HFFc6 (cell line): Measurements from ENCODE around the gene MSGN1. TPM values are rescaled to one million over a fixed set of nuclear protein-coding genes. Genes with fewer than 3 reads are reported as not detected.
A peak's percentile ranks its signal among the peaks of the same experiment; 100 is the strongest.

Source experiments
- DNase-seq: peaks from one replicate; pipeline ENCODE4 v3.0.0-alpha.2; 2018
- H3K27ac Mint-ChIP-seq: 2 replicates; pipeline ENCODE4 v1.8.0; 2020; ENCODE audit warnings: mild to moderate bottlenecking, mixed read lengths
- H3K27me3 Mint-ChIP-seq: 2 replicates; pipeline ENCODE4 v1.8.0; 2021; ENCODE audit warnings: mild to moderate bottlenecking, moderate library complexity, mixed read lengths; ENCODE audit not compliant: insufficient read depth
- H3K36me3 Mint-ChIP-seq: 2 replicates; pipeline ENCODE4 v1.8.0; 2021; ENCODE audit warnings: low read depth, mixed read lengths
- H3K4me1 Mint-ChIP-seq: 2 replicates; pipeline ENCODE4 v1.8.0; 2020; ENCODE audit warnings: low read depth, mixed read lengths
- H3K4me3 Mint-ChIP-seq: 2 replicates; pipeline ENCODE4 v1.8.0; 2020; ENCODE audit warnings: mild to moderate bottlenecking, moderate library complexity, mixed read lengths
- H3K9me3 Mint-ChIP-seq: 2 replicates; pipeline ENCODE4 v1.8.0; 2020; ENCODE audit warnings: mild to moderate bottlenecking, mixed read lengths
- CTCF ChIP-seq: fragments of 200-600 bp; sonication (generic); IDR thresholded peaks from 2 replicates; pipeline ENCODE4 v1.5.0; 2021; ENCODE audit warnings: antibody characterized with exemption, mild to moderate bottlenecking
- total RNA-seq, 6 experiments: library from RNA; stranded (reverse); fragmentation: NEBNext Ultra II Directional; extraction: Animal tissue kit (Norgen Biotek cat#: 25700); gene quantifications; 2 replicates in 1 of 6; 3 replicates in 5 of 6; pipeline ENCODE4 v1.2.3, GENCODE V29; 2021

The MSGN1 gene
- total RNA-seq, 6 experiments from 2014 or later, result not detected

GRCh38 chr2:17827316-17827715 is 11.1 kb downstream of the MSGN1 start:
- H3K4me3 Mint-ChIP-seq, result no peak overlapping the region
- no peaks in the 10 kb centered on the region for H3K36me3 Mint-ChIP-seq
- DNase-seq, result no peak
- no peak overlapping the region for H3K27ac Mint-ChIP-seq
- no peaks in the 10 kb centered on the region for H3K4me1 Mint-ChIP-seq
- H3K9me3 Mint-ChIP-seq, result no peaks in the 10 kb centered on the region
- H3K27me3 Mint-ChIP-seq, result peaks cover 14% of the 10 kb centered on the region
- TF ChIP-seq CTCF, result no peak

GRCh38 chr2:17827785-17828184 is 11.5 kb downstream of the MSGN1 start:
- Mint-ChIP-seq H3K36me3 (no peaks in the 10 kb centered on the region), H3K27ac (no peak overlapping the region), H3K27me3 (peaks cover 14% of the 10 kb centered on the region), H3K4me1 (no peaks in the 10 kb centered on the region), H3K9me3 (no peaks in the 10 kb centered on the region), H3K4me3 (no peak overlapping the region)
- DNase-seq, result no peak
- no peak for TF ChIP-seq CTCF

GRCh38 chr2:17830053-17831034 is 14.1 kb downstream of the MSGN1 start:
- H3K27ac Mint-ChIP-seq, result no peak overlapping the region
- peak overlapping the region; percentile 30; the same call in 1 of the 2 replicates for H3K4me3 Mint-ChIP-seq
- no peaks in the 10 kb centered on the region for H3K4me1 Mint-ChIP-seq
- TF ChIP-seq CTCF, result peak; percentile 88
- DNase-seq, result peak; percentile 61
- H3K27me3 Mint-ChIP-seq, result peaks cover 13% of the 10 kb centered on the region
- H3K9me3 Mint-ChIP-seq, result no peaks in the 10 kb centered on the region
- no peaks in the 10 kb centered on the region for H3K36me3 Mint-ChIP-seq

GRCh38 chr2:17835516-17835915 is 19.3 kb downstream of the MSGN1 start:
- H3K9me3 Mint-ChIP-seq, result no peaks in the 10 kb centered on the region
- H3K27ac Mint-ChIP-seq, result no peak overlapping the region
- peaks cover 7% of the 10 kb centered on the region for H3K27me3 Mint-ChIP-seq
- no peak for TF ChIP-seq CTCF
- DNase-seq, result no peak
- H3K4me1 Mint-ChIP-seq, result no peaks in the 10 kb centered on the region
- H3K4me3 Mint-ChIP-seq, result no peak overlapping the region
- no peaks in the 10 kb centered on the region for H3K36me3 Mint-ChIP-seq

- H3K9me3 Mint-ChIP-seq, result no peaks in the 10 kb centered on the region
- H3K27me3 Mint-ChIP-seq, result peaks cover 3% of the 10 kb centered on the region
- H3K27ac Mint-ChIP-seq, result no peak overlapping the region
- H3K4me1 Mint-ChIP-seq, result no peaks in the 10 kb centered on the region
- no peak for DNase-seq
- H3K36me3 Mint-ChIP-seq, result no peaks in the 10 kb centered on the region
- no peak for TF ChIP-seq CTCF
- no peak overlapping the region for H3K4me3 Mint-ChIP-seq
Measured at GRCh38 chr2:17839959-17840358, 23.7 kb downstream of the MSGN1 start.
